Aorta (tissue), 5 donors: Measurements from ENCODE around the gene TBC1D26. TPM values are rescaled to one million over a fixed set of nuclear protein-coding genes. Genes with fewer than 3 reads are reported as not detected.
A peak's percentile ranks its signal among the peaks of the same experiment; 100 is the strongest.
"Not testable (repeated sequence)": the region's sequence is repeated elsewhere in the genome, so short reads cannot be mapped to it uniquely, and the experiment has no call there.

ENCODE experiments used
- ATAC-seq: fragments of 200-7000 bp; cut with Tn5 transposase; one replicate; pipeline ENCODE4 v1.9.1; 2022; ENCODE audit warnings: moderate library complexity; ENCODE audit not compliant: low FRiP score
- DNase-seq, 2 donors: peaks; one replicate each; pipeline ENCODE4 v3.0.0-alpha.2; 2020
- H3K27ac ChIP-seq, 2 donors: one replicate each; pipeline ENCODE4 v1.5.1; 2013; ENCODE audit warnings: low read length in 2 of 2, mild to moderate bottlenecking in 2 of 2, moderate library complexity in 2 of 2, control low read depth in 1 of 2, inconsistent platforms in 1 of 2, low read depth in 1 of 2
- H3K27me3 ChIP-seq, 2 donors: one replicate each; pipeline ENCODE4 v1.6.1; 2013; ENCODE audit warnings: control low read depth in 1 of 2, low read length in 1 of 2, mild to moderate bottlenecking in 1 of 2, moderate library complexity in 1 of 2; ENCODE audit not compliant: insufficient read depth in 2 of 2, control insufficient read depth in 1 of 2
- H3K36me3 ChIP-seq, 2 donors: one replicate each; pipeline ENCODE4 v1.6.1; 2013; ENCODE audit warnings: control low read depth in 1 of 2, low read length in 1 of 2, mild to moderate bottlenecking in 1 of 2; ENCODE audit not compliant: insufficient read depth in 2 of 2, control insufficient read depth in 1 of 2
- H3K4me1 ChIP-seq, 2 donors: one replicate each; pipeline ENCODE4 v1.6.1; 2013; ENCODE audit warnings: low read length in 2 of 2, control low read depth in 1 of 2, mild to moderate bottlenecking in 1 of 2, moderate library complexity in 1 of 2; ENCODE audit not compliant: insufficient read depth in 2 of 2, control insufficient read depth in 1 of 2
- H3K4me3 ChIP-seq, 2 donors: one replicate each; pipeline ENCODE4 v1.5.1; 2013; ENCODE audit warnings: low read length in 2 of 2, control low read depth in 1 of 2, mild to moderate bottlenecking in 1 of 2
- H3K9me3 ChIP-seq: one replicate; pipeline ENCODE4 v1.6.1; 2013; ENCODE audit warnings: mild to moderate bottlenecking, low read length; ENCODE audit not compliant: control insufficient read depth
- WGBS, 2 donors: extraction: QIAGEN DNeasy Blood & Tissue Kit; methylation state at CpG; one replicate each; pipeline ENCODE4 v1.1.7; 2013; 5-methylcytosine and 5-hydroxymethylcytosine counted together
- intact Hi-C, 2 donors: fragments of 100-400 bp; cut with DNase I; formaldehyde crosslinking; loops; one replicate each; pipeline versions ENCODE4 v1.14.2 to v1.15.0; 2022
- polyA plus RNA-seq, 2 donors: library from polyadenylated mRNA; stranded (reverse); fragments of 200-250 nt; gene quantifications; one replicate each; pipeline ENCODE4 v1.2.3, GENCODE V29; 2013
- total RNA-seq, 2 donors: library from RNA; stranded (reverse); fragmentation: NEBNext Ultra II Directional; extraction: Animal tissue kit (Norgen Biotek cat#: 25700); gene quantifications; one replicate each; pipeline ENCODE4 v1.2.1, GENCODE V29; 2021
- donor health status: healthy with polysubstance abuse.
- donor health status: Bipolar disorder and iron deficiency.
- donor health status: DM: no; HTN: no; CAD: no.
- donor health status: DM: no; HTN: no; CAD: no.
- donor health status: DM: yes; HTN: yes; CAD: no.

The TBC1D26 gene
- total and polyA plus RNA-seq, 4 donors, result 0.51 TPM; not detected in 3

DNA sequence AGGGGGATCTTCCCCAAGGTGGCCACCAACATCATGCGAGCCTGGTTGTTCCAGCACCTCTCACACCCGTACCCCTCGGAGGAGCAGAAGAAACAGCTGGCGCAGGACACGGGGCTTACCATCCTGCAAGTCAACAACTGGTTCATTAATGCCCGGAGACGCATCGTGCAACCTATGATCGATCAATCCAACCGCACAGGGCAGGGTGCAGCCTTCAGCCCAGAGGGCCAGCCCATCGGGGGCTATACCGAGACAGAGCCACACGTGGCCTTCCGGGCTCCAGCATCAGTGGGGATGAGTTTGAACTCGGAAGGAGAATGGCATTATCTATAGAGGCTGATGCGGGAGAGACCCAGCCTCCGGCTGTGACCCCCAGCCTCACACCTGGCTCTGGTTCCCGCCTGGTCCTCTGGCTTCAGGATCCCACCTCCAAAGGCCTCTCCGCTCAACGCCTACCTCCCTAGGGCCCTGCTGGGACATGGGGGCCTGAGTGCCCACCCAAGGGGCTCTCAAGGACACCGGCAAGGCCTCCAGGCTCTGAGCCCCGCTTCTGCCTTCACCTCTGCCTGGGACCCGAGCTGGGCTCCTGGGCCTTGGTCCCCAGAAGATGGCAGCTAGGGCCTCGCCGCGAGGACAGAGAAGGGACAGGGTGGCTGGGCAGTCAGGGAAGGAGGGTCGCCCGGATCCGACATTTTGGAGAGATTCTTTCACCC, 55.4 kb downstream of the TBC1D26 start:
- 94 to 98% methylated on average over 26 to 29 of the region's 29 CpGs for WGBS, 2 donors
- H3K27me3 ChIP-seq, DNase-seq, H3K27ac ChIP-seq, intact Hi-C loops, H3K36me3 ChIP-seq, H3K4me1 ChIP-seq, H3K4me3 ChIP-seq, H3K9me3 ChIP-seq: not testable (repeated sequence)
- peak; percentile 45 for ATAC-seq

- no CpG with 5 or more reads among the region's 2 CpGs for WGBS, 2 donors
- not testable (repeated sequence) for H3K27me3 ChIP-seq, H3K4me1 ChIP-seq
Observed at GRCh38 chr17:15788365-15788764, 56.3 kb downstream of the TBC1D26 start.

More at GRCh38 chr17:15788365-15788764, 56.3 kb downstream of the TBC1D26 start:
- H3K4me3 ChIP-seq, ATAC-seq, DNase-seq, H3K36me3 ChIP-seq, H3K27ac ChIP-seq, H3K9me3 ChIP-seq, intact Hi-C loops: not testable (repeated sequence)

Other genes with a start within 250 kb of the TBC1D26 start
- 10 to 100 TPM; 32.0 to 39.4 TPM for gene TVP23C, start 168.8 kb upstream of the TBC1D26 start, total RNA-seq
- gene TVP23C, start 168.8 kb upstream of the TBC1D26 start, polyA plus RNA-seq, result 1 to 10 TPM; 2.4 to 9.7 TPM
- 1 to 10 TPM in 1 of 2 donors, under 1 TPM in 1; 0.58 to 1.7 TPM for gene FBXW10B, start 112.6 kb upstream of the TBC1D26 start, total RNA-seq
- 1 to 10 TPM in 1 of 2 donors, under 1 TPM in 1; 0.38 to 1.3 TPM for gene FBXW10B, start 112.6 kb upstream of the TBC1D26 start, polyA plus RNA-seq
- gene TRIM16, start 48.0 kb upstream of the TBC1D26 start, total RNA-seq, result 10 to 100 TPM; 12.2 to 20.3 TPM
- 10 to 100 TPM in 1 of 2 donors, 1 to 10 TPM in 1; 8.1 to 13.8 TPM for gene TRIM16, start 48.0 kb upstream of the TBC1D26 start, polyA plus RNA-seq
- gene ZNF286A, start 32.5 kb upstream of the TBC1D26 start, total RNA-seq, result 10 to 100 TPM; 13.5 to 19.9 TPM
- 10 to 100 TPM; 11.8 to 12.8 TPM for gene ZNF286A, start 32.5 kb upstream of the TBC1D26 start, polyA plus RNA-seq
- gene ADORA2B, start 212.8 kb downstream of the TBC1D26 start, total RNA-seq, result 1 to 10 TPM in 1 of 2 donors, under 1 TPM in 1; 0.71 to 1.2 TPM
- under 1 TPM in 1 of 2 donors, not detected in 1; 0.63 TPM for gene ADORA2B, start 212.8 kb downstream of the TBC1D26 start, polyA plus RNA-seq